ENCODE measurements around the gene TSPAN14. TPM values are rescaled to one million over a fixed set of nuclear protein-coding genes. Genes with fewer than 3 reads are reported as not detected.
A peak's percentile ranks its signal among the peaks of the same experiment; 100 is the strongest.

Gene TSPAN14
- total RNA-seq, 2 experiments from 2014 or later = 109 to 117 TPM

DNA sequence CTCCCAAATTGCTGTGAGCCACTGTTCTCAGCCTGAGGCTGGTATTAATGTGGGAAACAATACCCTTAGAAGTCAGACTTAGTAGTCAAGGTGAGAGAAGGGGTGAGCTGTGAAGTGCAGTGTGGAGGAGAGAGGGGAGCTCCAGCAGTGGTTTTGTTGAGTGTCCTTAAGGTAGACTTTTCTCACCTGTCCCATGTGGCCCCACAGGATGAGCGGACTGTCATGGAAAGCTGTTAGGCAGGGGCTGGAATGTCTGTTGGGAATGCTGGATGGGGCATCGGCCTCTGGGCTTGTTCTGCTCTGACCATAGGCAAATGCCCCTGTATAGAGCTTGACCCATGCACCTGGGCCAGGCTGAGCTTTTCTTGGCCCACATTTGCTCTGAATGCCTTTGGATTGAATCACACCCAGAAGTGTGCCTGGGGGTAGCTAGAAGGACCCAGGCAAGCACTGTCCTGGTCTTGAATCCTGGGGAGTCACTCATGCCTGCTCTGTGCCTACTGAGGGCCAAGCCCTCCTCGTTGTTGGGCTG lies 47.3 kb downstream of the TSPAN14 start:
- ATAC-seq = no peak
- POLR2A ChIA-PET = interaction anchor here (0.6 to 7.9 kb wide), 3 partner anchors 14 to 37 kb away, joined by 3 to 52 read pairs (median 7); no protein-coding TSS in a partner anchor

GRCh38 chr10:80501913-80502521 lies 47.9 kb downstream of the TSPAN14 start:
- H3K27me3 Mint-ChIP-seq (ENCODE audit: low read depth) = no peaks in the 10 kb centered on the region
- no peak for ATAC-seq
- peak overlapping the region; percentile 87 for H3K27ac Mint-ChIP-seq
- DNase-seq = no peak
- no peaks in the 10 kb centered on the region for H3K9me3 Mint-ChIP-seq (ENCODE audit: insufficient read depth)
- ChIA-PET POLR2A (interaction anchor here (0.6 to 7.9 kb wide), 4 partner anchors 14 to 37 kb away, joined by 3 to 52 read pairs (median 5); no protein-coding TSS in a partner anchor), CTCF (interaction anchor here (0.7 to 22.0 kb wide), 9 partner anchors 9 to 124 kb away, joined by 3 to 1113 read pairs (median 8); partner anchors contain the start of gene TSPAN14)
- H3K36me3 Mint-ChIP-seq (ENCODE audit: low read depth) = peaks cover 62% of the 10 kb centered on the region
- peaks cover 90% of the 10 kb centered on the region for H3K4me1 Mint-ChIP-seq (ENCODE audit: low read depth)
- H3K4me3 Mint-ChIP-seq = no peak overlapping the region

More for the DNA sequence above, 47.3 kb downstream of the TSPAN14 start:
- no peak for DNase-seq
- H3K27ac Mint-ChIP-seq = peak overlapping the region; percentile 87
- H3K4me3 Mint-ChIP-seq = no peak overlapping the region
- H3K9me3 Mint-ChIP-seq (ENCODE audit: insufficient read depth) = no peaks in the 10 kb centered on the region
- CTCF ChIA-PET = interaction anchor here (0.7 to 22.0 kb wide), 10 partner anchors 8 to 123 kb away, joined by 3 to 1113 read pairs (median 5); partner anchors contain the start of gene TSPAN14
- H3K4me1 Mint-ChIP-seq (ENCODE audit: low read depth) = peaks cover 95% of the 10 kb centered on the region
- H3K36me3 Mint-ChIP-seq (ENCODE audit: low read depth) = peaks cover 64% of the 10 kb centered on the region
- H3K27me3 Mint-ChIP-seq (ENCODE audit: low read depth) = no peaks in the 10 kb centered on the region

DNA sequence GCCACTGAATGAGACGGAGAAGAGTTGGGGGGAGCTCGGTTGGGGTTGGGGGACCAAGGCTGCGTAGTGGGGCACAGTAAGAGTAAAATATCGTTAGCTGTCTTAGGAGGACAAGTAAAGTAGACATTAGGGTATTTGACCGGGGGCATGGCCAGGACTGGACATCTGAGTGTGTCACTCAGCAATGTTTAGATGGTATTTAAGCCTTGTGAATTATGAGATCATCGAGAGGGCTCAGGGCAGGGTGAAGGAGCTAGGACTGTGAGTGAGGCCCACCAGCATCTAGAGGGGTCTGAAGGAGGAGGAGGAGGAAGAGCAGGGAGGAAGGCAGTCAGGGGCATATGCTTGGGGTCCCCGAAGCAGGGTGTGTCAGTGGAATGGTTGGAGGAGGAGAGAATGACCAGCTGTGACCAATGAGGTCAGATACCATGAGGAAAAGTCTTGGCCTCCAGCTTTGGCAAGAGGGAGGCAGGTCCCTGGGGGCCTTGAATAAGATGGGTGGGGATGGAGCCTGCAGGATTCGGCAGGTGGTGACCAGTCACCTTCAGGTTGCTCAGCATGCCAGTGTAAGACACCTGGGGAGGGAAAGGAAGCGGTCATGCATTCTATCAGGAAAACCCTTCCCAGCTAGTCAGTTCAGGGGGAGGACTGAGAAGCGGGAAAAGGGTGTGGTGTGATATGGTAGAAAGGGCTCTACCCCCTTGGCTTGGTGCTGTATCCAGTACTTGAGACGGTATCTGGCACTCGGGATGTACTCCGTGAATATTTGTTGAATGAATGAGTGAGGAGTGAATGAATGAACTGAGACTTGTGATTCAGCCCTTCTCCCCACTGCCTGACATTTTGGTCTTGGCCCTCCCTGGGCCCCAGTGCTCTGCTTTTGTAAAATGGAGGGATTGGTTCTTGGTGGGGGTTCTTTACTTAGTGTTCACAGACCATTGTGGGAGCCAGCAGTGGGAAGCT lies 48.8 kb downstream of the TSPAN14 start:
- DNase-seq (no peak), ATAC-seq (no peak)
- H3K36me3 Mint-ChIP-seq (ENCODE audit: low read depth) = peaks cover 58% of the 10 kb centered on the region
- no peaks in the 10 kb centered on the region for H3K27me3 Mint-ChIP-seq (ENCODE audit: low read depth)
- H3K4me1 Mint-ChIP-seq (ENCODE audit: low read depth) = peaks cover 81% of the 10 kb centered on the region
- no peaks in the 10 kb centered on the region for H3K9me3 Mint-ChIP-seq (ENCODE audit: insufficient read depth)
- ChIA-PET CTCF (interaction anchor here (1.0 to 22.0 kb wide), 9 partner anchors 9 to 124 kb away, joined by 3 to 1113 read pairs (median 25); partner anchors contain the start of gene TSPAN14), POLR2A (interaction anchor here (0.7 to 7.9 kb wide), 4 partner anchors 15 to 59 kb away, joined by 3 to 52 read pairs (median 5); no protein-coding TSS in a partner anchor)
- peak overlapping the region; percentile 87 for H3K27ac Mint-ChIP-seq
- no peak overlapping the region for H3K4me3 Mint-ChIP-seq

- Mint-ChIP-seq H3K27ac (peak overlapping the region; percentile 87), H3K27me3 (ENCODE audit: low read depth) (no peaks in the 10 kb centered on the region), H3K4me3 (no peak overlapping the region), H3K4me1 (ENCODE audit: low read depth) (peaks cover 77% of the 10 kb centered on the region), H3K9me3 (ENCODE audit: insufficient read depth) (no peaks in the 10 kb centered on the region), H3K36me3 (ENCODE audit: low read depth) (peaks cover 59% of the 10 kb centered on the region)
- ChIA-PET POLR2A (interaction anchor here (0.9 to 7.9 kb wide), 2 partner anchors 16 to 60 kb away, joined by 3 to 52 read pairs; no protein-coding TSS in a partner anchor), CTCF (interaction anchor here (0.8 to 22.0 kb wide), 12 partner anchors 7 to 125 kb away, joined by 3 to 1113 read pairs (median 28); partner anchors contain the start of gene TSPAN14)
- ATAC-seq (no peak), DNase-seq (no peak)
Measured at GRCh38 chr10:80503584-80504157, 49.6 kb downstream of the TSPAN14 start.

- no peak for ATAC-seq
- Mint-ChIP-seq H3K27me3 (ENCODE audit: low read depth) (no peaks in the 10 kb centered on the region), H3K27ac (peak overlapping the region; percentile 87), H3K9me3 (ENCODE audit: insufficient read depth) (no peaks in the 10 kb centered on the region), H3K4me3 (no peak overlapping the region), H3K4me1 (ENCODE audit: low read depth) (peaks cover 73% of the 10 kb centered on the region), H3K36me3 (ENCODE audit: low read depth) (peaks cover 60% of the 10 kb centered on the region)
- ChIA-PET POLR2A (interaction anchor here (0.9 to 7.9 kb wide), 5 partner anchors 17 to 126 kb away, joined by 3 to 52 read pairs (median 10); no protein-coding TSS in a partner anchor), CTCF (interaction anchor here (0.6 to 22.0 kb wide), 19 partner anchors 8 to 145 kb away, joined by 3 to 1113 read pairs (median 13); partner anchors contain the start of gene TSPAN14)
- DNase-seq = no peak
Measured at GRCh38 chr10:80504158-80504811, 50.2 kb downstream of the TSPAN14 start.

GRCh38 chr10:80504897-80505465 lies 50.9 kb downstream of the TSPAN14 start:
- ChIA-PET POLR2A (interaction anchor here (0.9 to 2.1 kb wide), 6 partner anchors 33 to 127 kb away, joined by 3 to 14 read pairs (median 4); no protein-coding TSS in a partner anchor), CTCF (interaction anchor here (0.6 to 22.0 kb wide), 39 partner anchors 8 to 419 kb away, joined by 3 to 1113 read pairs (median 8); partner anchors contain the start of genes PRXL2A and TSPAN14)
- ATAC-seq (peak; percentile 4), DNase-seq (no peak)
- Mint-ChIP-seq H3K4me3 (no peak overlapping the region), H3K4me1 (ENCODE audit: low read depth) (peaks cover 72% of the 10 kb centered on the region), H3K36me3 (ENCODE audit: low read depth) (peaks cover 60% of the 10 kb centered on the region), H3K27ac (peak overlapping the region; percentile 87), H3K9me3 (ENCODE audit: insufficient read depth) (no peaks in the 10 kb centered on the region), H3K27me3 (ENCODE audit: low read depth) (no peaks in the 10 kb centered on the region)

DNA sequence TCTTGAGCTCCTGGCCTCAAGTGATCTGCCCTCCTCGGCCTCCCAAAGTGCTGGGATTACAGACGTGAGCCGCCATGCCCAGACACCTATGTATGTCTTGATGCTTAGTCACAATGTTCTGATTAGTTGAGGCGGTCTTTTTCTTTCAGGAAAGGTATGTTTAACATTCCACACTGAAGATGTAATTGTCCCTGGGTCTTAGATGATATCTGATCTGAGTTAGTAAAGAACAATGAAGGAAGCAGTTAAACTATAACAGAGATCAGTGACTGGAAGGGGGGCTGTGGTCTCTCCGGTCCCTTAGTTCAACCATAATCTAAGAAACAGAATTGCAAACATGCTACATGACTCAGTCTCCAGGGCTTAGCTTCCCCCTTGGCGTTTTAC lies 52.1 kb downstream of the TSPAN14 start:
- ATAC-seq = no peak
- Mint-ChIP-seq H3K4me3 (no peak overlapping the region), H3K27ac (no peak overlapping the region), H3K36me3 (ENCODE audit: low read depth) (peaks cover 63% of the 10 kb centered on the region), H3K4me1 (ENCODE audit: low read depth) (peaks cover 73% of the 10 kb centered on the region), H3K27me3 (ENCODE audit: low read depth) (no peaks in the 10 kb centered on the region), H3K9me3 (ENCODE audit: insufficient read depth) (no peaks in the 10 kb centered on the region)
- POLR2A ChIA-PET = interaction anchor here (0.9 to 2.1 kb wide), 5 partner anchors 34 to 62 kb away, joined by 3 to 14 read pairs (median 5); no protein-coding TSS in a partner anchor
- no peak for DNase-seq
- CTCF ChIA-PET = interaction anchor here (0.6 to 22.0 kb wide), 35 partner anchors 7 to 133 kb away, joined by 3 to 1113 read pairs (median 9); partner anchors contain the start of genes PRXL2A and TSPAN14

DNA sequence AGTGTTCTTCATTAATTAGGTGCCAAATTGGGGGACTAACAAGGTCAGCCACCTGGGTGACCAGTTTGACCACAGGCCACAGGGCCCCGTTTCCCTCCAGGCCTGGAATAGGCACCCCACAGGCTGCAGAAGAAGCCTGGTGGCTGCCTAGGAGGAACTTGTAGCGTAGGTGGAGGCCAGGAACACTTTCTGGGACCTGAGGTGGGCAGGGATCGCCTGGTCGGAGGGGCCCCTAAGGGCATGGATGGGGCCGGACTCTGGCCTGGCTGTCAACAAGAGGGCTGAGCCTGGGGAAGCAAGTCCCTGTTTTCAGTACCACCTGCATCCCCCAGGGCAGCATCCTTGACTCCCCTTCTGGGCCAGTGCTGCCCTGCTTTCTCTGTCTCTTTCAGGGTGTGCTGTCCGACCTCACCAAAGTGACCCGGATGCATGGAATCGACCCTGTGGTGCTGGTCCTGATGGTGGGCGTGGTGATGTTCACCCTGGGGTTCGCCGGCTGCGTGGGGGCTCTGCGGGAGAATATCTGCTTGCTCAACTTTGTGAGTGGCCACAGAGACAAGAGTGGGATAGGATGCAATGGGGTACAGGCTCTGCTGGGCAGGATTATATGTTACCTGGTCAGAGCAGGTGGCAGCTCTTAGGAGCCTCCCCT lies 52.9 kb downstream of the TSPAN14 start:
- H3K36me3 Mint-ChIP-seq (ENCODE audit: low read depth) = peaks cover 65% of the 10 kb centered on the region
- ChIA-PET CTCF (interaction anchor here (2.1 to 22.0 kb wide), 3 partner anchors 49 to 124 kb away, joined by 5 to 1113 read pairs (median 57); partner anchors contain the start of gene TSPAN14), POLR2A (no interaction called here)
- H3K9me3 Mint-ChIP-seq (ENCODE audit: insufficient read depth) = no peaks in the 10 kb centered on the region
- H3K4me1 Mint-ChIP-seq (ENCODE audit: low read depth) = peaks cover 73% of the 10 kb centered on the region
- ATAC-seq (no peak), DNase-seq (no peak)
- H3K4me3 Mint-ChIP-seq = no peak overlapping the region
- H3K27me3 Mint-ChIP-seq (ENCODE audit: low read depth) = no peaks in the 10 kb centered on the region
- H3K27ac Mint-ChIP-seq = peak overlapping the region; percentile 20

- Mint-ChIP-seq H3K4me1 (ENCODE audit: low read depth) (peaks cover 57% of the 10 kb centered on the region), H3K27ac (no peak overlapping the region), H3K36me3 (ENCODE audit: low read depth) (peaks cover 71% of the 10 kb centered on the region), H3K9me3 (ENCODE audit: insufficient read depth) (no peaks in the 10 kb centered on the region), H3K27me3 (ENCODE audit: low read depth) (no peaks in the 10 kb centered on the region), H3K4me3 (no peak overlapping the region)
- ChIA-PET POLR2A (interaction anchor here (0.8 to 1.0 kb wide), 2 partner anchors 39 to 65 kb away, joined by 3 to 5 read pairs; no protein-coding TSS in a partner anchor), CTCF (interaction anchor here (0.8 to 22.0 kb wide), 4 partner anchors 51 to 126 kb away, joined by 3 to 1113 read pairs (median 4); partner anchors contain the start of gene TSPAN14)
- ATAC-seq (no peak), DNase-seq (no peak)
Measured at GRCh38 chr10:80509108-80509402, 54.9 kb downstream of the TSPAN14 start.

All from activated CD8-positive, alpha-beta T cell treated with anti-CD3 and anti-CD28 coated beads, Interleukin-2, amount 10 ng/mL, durations not matched to agents 7 days and 5 days (primary cell).